Measurements from ENCODE around the gene POLRMT.

- TF ChIP-seq NR3C1 (CRISPR knock-in tag; conservative IDR thresholded peaks at IDR 0.05; ENCODE audit: low read depth) (no peak), ATF2 (CRISPR knock-in tag; IDR thresholded peaks at IDR 0.05; ENCODE audit: borderline replicate concordance, low read depth) (no peak), SMAD4 (CRISPR knock-in tag; IDR thresholded peaks at IDR 0.05) (no peak), TEAD4 (CRISPR knock-in tag; IDR thresholded peaks at IDR 0.05) (no peak), NR2C2 (CRISPR knock-in tag; IDR thresholded peaks at IDR 0.05) (no peak)
Observed at GRCh38 chr19:655691-656090, 22.4 kb upstream of the POLRMT start.
